CD4-positive, alpha-beta T cell treated with Interferon gamma for 1 hour (primary cell): ENCODE measurements around the gene JTB.

Source experiments
- DNase-seq: peaks from one replicate; pipeline ENCODE4 v3.0.0-alpha.2; 2020

JTB gene

DNA sequence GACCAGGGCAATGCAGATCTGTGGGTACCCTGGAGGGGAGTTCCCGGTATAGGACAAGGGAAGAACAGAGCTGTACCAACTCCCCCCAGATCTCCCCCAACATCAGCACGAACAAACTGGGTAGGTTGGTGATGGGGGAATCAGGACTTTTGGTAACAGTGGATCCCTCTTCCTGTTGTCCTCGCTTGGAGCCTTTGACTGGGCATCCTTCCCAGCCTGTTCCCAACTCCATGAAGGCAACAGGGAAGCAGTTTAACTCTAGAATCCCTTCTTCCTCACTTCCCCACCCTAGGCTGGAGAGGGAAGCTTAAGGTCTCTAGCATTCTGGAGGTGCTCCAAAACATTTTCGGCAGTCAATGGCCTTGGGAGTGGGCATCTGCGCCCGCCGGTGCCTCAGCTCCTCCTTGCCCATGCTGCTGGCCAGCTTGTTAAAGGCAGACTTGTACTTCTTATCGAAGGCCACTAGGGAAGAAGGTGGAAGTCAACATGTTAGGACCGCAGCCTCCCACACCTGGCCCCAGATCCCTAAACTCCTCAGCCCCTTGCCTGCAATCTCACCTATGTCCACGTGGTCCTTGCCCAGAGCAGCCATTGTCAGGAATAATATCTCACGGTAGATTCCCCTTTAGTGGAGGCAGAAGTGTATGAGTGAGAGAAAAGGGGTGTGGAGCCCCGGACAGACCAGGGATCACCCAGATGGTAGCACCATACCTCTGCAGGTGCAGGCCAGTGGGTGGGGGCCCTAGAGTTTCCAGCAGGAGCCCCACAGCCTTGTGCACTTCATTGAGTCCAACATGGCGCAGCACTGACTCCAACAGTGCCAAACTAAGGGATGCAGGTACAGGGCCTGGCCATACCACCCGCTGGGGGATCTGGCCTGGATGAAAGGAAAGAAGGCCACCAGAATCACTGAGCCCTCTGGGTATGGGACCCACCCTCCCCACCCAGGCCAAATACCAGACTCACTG is 47.2 kb downstream of the JTB start:
- no peak for DNase-seq

- no peak for DNase-seq
Measured at GRCh38 chr1:153929426-153929825, 48.0 kb downstream of the JTB start.

DNA sequence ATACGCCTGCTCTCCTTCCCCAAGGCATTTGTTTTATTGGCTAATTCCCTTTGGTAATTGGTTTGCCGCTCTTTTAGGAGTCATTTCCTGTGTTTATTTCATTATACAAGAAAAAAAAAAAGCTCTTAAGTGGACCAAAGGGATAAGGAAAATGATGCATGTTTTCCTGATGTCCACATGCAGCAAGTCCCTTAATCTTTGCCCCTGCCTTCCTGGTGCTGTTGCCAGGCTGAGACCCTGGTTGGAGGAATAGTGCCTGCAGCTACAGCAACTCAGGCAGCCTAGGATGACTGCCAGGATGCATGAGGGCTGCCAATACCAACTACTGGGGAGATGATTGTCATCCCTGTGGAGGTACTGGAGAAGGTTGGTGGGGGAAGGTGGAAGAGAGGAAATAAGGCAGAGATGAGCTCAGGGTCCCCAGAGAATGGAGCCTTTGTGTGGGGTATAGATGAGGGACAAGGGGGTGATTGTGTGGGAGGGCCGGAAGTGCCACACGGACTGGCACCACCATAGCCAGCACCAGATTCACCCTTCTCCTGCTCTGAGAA is 48.6 kb downstream of the JTB start:
- no peak for DNase-seq

DNA sequence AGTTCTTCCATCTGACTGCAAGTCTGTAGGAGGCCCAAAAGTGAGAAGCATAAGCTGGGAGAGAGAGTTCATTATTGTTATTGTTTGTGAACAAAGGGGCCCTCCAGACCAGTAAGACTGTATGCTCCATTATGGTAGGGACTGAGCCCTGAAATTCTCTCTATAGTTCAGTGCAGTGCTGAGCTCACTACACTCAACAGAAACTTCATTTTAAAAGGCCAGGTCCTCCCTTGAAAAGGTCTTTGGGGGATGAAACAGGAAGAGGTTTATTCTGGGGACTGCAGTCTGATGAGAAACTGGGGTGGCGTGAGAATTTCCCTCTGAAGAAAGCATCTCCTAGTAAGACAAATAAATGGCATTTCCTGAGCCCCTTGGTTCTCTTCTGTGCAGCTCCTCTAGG is 49.2 kb downstream of the JTB start:
- DNase-seq: no peak

- DNase-seq: no peak
Measured at GRCh38 chr1:153926405-153926804, 51.1 kb downstream of the JTB start.
